Measurements from ENCODE around the gene DNAH12.
"Not testable (repeated sequence)": the region's sequence is repeated elsewhere in the genome, so short reads cannot be mapped to it uniquely, and the experiment has no call there.

DNAH12 gene

DNA sequence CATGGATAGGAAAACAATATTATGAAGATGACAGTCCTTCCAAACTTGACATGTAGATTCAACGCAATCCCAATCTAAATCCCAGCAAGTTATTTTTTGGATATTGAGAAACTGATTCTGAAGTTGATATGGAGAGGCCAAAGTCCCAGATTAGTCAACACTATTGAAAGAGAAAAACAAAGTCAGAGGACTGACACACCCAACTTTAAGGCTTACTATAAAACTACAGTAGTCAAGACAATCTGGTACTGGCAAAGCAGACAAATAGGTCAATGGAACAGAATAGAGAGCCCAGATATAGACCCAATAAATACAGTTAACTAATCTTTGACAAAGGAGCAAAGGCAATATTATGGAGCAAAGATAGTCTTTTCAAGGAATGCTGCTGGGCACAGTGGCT, 132.4 kb downstream of the DNAH12 start:
- no peak for DNase-seq (ENCODE audit: low read depth)

DNA sequence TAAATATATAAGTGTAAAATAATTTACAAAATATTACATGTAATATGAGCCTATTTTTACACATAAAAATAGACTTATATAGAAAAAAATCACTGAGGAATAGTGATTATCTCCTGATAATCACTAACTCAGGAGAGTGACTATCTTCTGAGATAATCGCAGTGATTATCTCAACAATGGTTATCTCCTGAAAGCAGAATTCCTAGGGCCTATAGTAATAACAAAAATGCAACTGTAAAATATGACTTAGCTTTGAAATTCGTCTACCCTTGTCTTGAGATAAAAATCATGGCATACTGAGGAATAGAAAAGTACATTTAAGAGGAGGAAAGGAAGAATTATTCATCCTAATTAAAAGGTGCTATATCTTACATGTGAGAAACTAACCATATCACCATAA, 134.7 kb downstream of the DNAH12 start:
- no peak for DNase-seq (ENCODE audit: low read depth)

DNA sequence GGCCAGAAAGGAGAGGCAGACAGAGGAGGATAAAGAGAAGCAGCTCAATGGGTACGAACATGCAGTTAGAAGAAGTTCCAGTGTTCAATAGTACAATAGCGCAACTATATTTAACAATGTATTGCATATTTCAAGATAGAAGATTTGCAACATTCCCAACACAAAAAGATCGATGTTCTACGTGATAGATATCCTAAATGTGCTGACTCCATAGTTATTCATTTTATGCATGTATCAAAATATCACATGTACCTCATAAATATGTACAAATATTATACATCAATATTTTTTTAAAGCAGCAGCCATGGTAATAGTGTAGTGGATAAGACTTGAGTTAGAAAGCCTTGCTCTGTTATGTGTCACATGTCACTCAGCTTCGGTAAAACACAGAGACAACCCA, 141.5 kb downstream of the DNAH12 start:
- no peak for DNase-seq (ENCODE audit: low read depth)

DNA sequence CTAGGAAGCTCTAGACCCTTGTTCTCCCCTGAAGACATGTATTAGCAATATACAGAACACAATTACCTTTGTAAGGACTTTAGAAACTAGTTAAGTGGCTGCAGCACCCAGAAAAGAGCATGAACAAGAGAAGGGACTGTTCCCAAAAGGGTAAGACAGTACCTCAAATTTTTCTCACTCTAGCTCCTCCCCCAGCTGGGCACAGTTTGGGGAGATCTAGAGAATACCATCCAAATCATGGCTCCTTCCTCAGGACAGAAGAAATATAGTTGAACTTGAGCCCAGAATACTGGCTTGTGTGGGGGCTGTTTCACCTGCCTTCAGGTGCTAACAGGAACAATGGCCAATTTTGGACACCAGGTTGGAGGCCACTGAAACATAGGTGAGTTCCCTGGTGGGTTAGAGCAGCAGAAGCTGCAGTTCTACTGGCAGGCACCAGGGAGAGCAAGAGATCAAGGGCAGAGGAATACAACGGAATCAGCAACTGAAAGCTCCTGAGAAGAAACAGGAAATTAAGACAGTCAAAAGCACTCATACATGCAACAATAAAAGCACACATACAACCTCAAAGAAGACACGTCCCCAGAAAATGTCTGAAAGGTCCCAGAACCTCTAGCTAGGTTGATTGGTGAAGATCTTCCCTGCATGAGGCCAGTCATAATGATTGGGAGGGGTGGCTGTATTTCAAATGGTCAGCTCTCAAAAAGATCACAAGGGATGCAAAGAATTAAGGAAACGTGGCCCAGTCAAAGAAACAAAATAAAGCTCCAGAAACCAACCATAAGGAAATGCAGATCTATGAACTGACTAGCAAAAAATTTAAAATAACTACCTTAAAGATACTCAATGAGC, 146.7 kb downstream of the DNAH12 start:
- DNase-seq (ENCODE audit: low read depth), result peak; percentile 23

DNA sequence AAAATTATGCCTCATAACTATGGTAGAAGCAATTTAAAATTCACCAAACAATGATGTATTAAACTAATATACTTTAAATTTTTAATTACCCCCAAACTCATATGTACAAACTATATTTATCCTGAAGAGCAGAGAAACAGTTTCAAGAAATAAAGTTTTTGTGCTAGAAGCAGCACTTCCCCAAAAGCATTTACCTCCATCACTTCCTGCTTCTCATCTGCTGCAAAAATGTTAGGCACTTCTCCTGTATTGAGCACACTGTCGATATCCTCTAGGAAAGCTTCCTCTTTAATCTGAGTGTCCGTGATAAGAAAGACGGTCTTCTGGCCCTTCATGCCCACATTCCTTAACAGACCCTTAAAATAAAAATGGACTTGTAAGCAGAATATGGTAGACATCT, 150.2 kb downstream of the DNAH12 start:
- no peak for DNase-seq (ENCODE audit: low read depth)

DNA sequence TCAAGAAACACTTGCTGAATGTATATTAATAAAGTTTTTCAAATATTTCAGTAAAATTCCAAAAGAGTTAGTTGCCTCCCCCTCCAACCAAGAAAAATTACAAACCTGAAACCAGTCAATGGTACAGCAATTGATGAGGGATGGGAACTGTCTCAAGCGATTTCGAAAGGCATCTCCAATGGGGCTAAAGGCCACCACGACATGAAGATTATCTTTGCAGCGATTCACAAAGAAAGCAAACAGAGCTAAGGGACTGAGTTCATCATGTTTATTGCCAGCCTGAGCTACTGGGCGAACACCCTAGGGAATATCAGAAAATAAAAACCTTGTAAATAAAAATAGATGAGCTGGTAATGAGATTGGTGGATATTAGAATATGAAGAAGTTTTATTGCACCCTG, 152.4 kb downstream of the DNAH12 start:
- DNase-seq (ENCODE audit: low read depth), result no peak

DNA sequence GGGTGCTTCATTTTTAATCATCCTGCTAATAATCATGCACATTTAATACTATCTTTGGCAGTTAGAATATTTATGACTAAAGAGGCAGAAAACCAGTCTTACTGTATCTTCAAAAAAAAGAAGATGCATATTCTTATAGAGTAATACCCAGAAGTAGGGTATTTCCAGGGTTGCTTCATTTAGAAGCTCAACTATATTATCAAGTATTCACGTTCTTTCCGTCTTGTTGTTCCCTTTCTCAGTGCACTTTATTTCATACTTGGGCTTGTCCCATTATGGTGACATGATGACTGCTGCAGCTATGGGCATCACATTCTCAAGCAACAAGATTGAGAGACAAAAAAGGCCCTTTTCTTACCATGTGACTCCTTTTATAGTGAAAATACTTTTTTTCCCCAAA, 154.9 kb downstream of the DNAH12 start:
- DNase-seq (ENCODE audit: low read depth), result no peak

DNA sequence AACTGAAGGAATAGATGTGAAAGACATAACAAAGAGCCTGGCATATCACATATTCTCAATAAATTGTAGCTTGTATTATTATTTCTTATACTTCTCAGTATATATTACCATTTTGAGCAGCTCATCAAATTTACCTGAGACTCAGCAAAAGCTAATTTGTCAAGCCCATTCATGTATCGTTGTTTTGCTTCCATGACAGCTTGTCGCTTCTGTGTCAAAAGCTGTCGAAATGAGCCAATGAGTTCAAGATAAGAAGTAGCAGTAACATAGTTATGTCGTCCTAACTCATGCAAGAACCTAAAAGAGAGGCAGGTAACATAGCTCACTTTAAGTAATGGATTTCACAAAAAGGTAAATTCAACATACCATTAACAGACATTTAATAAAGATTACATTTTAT, 157.8 kb downstream of the DNAH12 start:
- DNase-seq (ENCODE audit: low read depth), result no peak

DNA sequence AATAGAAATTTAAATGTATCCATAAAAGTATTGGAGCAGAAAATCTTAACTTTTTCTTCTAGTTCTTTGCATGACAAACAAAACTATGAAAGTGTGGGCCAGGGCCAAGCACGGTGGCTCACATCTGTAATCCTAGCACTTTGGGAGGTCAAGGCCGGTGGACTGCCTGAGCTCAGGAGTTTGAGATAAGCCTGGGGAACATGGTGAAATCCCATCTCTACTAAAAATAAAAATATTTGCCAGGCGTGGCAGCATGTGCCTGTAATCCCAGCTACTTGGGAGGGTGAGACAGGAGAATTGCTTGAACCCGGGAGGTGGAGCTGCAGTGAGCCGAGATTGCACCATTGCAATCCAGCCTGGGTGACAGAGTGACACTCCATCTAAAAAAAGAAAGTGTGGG, 158.6 kb downstream of the DNAH12 start:
- no peak for DNase-seq (ENCODE audit: low read depth)

DNA sequence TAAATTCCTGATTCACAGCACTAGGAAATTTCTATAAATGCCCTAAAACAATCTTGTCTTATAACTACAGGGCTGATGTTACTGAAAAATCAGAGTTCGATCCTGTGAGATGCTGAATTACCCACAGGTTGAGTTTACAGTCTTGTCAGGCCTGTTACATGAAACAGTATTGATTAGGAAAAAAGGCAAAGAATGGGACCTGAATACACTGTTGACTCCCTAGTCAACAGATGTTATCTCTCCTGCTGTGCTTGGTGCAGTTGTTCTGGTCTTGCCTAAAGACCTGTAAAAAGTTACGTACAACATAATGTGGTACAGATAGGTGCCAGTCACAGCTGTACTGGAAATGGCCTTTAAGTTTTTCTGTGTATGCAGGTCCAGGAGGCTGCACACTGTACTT, 160.3 kb downstream of the DNAH12 start:
- DNase-seq (ENCODE audit: low read depth), result no peak

DNA sequence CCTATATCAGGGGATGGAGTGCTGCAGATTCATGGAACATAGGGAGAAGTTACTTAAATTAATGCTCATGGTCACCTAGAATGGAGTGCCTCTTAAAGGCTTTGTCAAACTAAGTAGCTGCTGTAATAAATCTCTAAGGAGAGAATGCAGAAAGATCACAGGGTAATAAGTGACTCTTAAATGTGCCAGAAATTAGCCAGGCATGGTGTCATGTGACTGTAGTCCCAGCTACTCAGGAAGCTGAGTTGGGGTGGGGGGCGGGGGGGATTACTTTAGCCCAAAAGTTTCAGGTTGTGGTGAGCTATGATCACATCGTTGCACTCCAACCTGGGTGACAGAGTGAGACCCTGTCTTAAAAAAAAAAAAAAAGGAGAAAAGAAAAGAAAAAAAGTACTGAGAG, 160.7 kb downstream of the DNAH12 start:
- no peak for DNase-seq (ENCODE audit: low read depth)

DNA sequence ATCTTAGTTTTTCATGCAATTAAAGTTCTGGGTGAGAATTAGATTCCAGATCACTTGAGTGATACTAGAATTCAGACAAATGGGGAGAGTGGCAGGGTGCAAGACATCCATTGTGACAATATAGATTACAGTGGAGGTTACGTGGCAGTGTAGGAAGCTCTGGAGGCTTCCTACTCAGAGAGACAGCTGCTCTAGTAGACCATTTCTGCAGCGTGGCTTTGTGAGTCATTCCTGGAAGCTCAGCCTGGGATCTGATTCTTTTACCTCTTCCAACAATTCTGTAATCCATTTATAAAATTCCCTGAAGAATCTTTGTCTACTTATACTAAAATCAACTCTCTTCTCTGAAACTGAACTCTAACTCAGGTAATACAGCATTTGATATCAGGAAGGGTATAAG, 161.2 kb downstream of the DNAH12 start:
- no peak for DNase-seq (ENCODE audit: low read depth)

DNA sequence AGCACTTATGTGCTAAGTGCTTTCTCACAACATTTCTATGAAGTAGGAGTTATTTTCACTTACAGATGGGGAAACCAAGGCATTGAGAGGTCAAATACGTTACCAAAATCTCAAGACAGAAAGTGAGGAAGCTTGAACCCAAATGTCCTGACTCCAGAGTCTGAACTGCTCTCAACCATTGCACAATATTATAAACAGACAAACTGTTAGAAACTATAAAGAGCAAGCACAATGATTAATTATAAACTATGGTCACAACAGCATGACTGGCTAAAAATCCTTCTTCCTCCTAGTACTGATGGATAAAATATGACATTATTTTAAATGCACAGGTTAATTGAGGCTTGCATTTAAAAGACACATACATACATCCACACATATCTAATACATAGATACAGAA, 173.8 kb downstream of the DNAH12 start:
- DNase-seq (ENCODE audit: low read depth), result no peak

DNA sequence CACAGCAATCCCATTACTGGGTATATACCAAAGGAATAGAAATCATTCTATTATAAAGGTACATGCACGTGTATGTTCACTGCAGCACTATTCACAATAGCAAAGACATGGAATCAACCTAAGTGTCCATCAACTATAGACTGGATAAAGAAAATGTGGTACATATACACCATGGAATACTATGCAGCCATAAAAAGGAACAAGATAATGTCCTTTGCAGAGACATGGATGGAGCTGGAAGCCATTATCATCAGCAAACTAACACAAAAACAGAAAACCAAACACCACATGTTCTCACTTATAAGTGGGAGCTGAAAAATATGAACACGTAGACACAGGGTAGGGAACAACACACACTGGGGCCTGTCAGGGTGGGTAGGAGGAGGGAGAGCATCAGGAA, 179.1 kb downstream of the DNAH12 start:
- DNase-seq (ENCODE audit: low read depth), result not testable (repeated sequence)

DNA sequence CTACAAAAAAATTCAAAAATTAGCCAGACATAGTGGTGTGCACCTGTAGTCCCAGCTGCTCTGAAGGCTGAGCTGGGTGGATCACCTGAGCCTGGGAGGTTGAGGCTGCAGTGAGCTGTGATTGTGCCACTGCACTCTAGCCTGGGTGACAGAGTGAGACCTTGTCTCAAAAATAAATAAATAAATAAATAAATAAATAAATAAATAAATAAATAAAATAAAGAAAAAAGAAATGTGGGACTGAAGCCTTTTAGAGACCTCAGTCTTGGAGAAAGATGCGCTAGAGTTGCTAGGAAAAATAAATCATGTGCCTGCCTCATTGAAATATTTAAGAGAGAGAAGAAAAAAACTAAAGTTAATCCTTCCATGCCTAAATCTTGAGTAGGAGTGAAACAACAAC, 187.9 kb downstream of the DNAH12 start:
- DNase-seq (ENCODE audit: low read depth), result not testable (repeated sequence)

DNA sequence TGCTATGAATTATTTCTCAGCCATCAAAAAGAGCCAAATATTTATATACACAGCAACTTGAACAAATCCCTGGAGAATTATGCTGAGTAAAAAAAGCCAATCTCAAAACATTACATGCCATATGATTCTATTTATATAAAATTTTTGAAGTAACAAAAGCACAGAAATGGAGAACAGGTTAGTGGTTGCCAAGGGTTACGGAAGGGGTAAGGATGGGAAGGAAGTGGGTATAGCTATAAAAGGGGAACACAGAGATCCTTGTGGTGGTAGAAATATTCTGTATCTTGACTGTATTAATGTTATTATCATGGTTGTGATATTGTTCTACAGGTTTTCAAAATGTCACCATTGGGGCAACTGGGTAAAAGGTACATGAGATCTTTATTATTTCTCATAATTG, 189.4 kb downstream of the DNAH12 start:
- DNase-seq (ENCODE audit: low read depth), result no peak

DNA sequence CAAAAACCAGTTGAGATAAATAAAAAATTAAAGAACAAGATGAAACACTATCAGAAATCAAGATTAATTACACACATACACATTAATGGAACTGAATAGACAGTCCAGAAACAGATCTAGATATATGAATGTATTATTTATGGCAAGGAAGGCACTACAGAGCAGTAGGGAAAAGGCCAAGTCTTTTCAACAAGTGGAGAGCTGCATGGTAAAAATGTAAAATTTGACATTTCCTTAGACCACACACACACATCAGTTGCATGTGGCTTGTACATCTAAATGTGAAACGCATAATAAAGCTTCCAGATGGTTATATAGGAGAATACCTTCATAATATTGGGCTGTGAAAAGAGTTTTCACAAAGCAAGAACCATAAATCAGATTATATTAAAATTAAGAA, 193.9 kb downstream of the DNAH12 start:
- DNase-seq (ENCODE audit: low read depth), result no peak

DNA sequence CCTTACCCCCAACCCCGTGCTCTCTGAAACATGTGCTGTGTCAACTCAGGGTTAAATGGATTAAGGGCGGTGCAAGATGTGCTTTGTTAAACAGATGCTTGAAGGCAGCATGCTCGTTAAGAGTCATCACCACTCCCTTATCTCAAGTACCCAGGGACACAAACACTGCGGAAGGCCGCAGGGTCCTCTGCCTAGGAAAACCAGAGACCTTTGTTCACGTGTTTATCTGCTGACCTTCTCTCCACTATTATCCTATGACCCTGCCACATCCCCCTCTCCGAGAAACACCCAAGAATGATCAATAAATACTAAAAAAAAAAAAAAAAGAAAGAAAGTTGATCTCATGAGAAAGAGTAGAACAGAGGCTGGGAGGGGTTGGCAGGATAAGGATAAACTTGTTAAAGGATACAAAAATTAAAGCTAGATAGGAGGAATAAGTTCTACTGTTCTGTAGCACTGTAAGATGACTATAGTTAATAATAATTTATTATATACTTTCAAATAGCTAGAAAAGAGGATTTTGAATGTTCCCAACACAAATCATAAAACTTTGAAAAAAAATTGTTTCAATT, 205.0 kb downstream of the DNAH12 start:
- not testable (repeated sequence) for DNase-seq (ENCODE audit: low read depth)

DNA sequence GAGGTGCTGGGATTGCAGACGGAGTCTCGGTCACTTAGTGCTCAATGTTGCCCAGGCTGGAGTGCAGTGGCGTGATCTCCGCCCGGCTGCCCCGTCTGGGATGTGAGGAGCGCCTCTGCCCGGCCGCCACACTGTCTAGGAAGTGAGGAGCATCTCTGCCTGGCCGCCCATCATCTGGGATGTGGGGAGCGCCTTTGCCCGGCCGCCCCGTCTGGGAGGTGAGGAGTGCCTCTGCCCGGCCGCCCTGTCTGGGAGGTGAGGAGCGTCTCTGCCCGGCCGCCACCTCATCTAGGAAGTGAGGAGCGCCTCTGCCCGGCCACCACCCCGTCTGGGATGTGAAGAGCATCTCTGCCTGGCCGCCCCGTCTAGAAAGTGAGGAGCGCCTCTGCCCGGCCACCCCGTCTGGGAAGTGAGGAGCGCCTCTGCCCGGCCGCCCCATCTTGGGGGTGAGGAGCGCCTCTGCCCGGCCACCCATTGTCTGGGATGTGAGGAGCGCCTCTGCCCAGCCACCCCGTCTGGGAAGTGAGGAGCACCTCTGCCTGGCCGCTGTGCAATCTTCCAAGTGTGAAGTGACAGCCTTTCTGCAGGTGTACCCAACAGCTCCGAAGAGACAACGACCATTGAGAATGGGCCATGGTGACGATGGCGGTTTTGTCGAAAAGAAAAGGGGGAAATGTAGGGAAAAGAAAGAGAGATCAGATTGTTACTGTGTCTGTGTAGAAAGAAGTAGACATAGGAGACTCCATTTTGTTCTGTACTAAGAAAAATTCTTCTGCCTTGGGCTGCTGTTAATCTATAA, 205.7 kb downstream of the DNAH12 start:
- DNase-seq (ENCODE audit: low read depth), result not testable (repeated sequence)

DNA sequence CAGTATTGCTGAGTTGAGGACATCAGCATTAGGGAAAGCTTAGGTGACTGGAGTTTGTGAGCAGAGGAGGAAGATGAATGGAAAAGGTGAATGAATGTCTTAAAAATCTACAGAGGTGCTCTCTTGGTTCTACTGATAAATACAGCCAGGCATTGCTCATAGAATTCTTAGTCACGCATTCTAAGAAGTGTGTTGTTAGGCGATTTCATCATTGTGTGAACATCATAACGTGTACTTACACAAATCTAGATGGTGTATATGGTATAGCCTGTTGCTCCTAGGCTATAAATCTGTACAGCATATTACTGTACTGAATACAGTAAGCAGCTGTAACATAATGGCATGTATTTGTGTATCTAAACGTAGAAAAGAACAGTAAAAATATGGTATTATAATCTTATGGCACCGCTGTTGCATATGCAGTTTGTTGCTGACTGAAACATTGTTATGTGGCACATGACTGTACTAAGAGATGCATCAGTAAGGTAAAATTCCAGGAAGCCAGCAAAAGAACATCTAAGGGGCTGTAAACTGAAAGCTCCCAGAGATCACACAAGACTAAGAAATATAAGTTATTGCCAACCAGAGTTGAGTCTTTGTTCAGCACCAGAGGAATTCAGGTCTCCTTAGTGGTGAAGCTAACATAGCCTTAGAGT, 208.7 kb downstream of the DNAH12 start:
- no peak for DNase-seq (ENCODE audit: low read depth)

DNA sequence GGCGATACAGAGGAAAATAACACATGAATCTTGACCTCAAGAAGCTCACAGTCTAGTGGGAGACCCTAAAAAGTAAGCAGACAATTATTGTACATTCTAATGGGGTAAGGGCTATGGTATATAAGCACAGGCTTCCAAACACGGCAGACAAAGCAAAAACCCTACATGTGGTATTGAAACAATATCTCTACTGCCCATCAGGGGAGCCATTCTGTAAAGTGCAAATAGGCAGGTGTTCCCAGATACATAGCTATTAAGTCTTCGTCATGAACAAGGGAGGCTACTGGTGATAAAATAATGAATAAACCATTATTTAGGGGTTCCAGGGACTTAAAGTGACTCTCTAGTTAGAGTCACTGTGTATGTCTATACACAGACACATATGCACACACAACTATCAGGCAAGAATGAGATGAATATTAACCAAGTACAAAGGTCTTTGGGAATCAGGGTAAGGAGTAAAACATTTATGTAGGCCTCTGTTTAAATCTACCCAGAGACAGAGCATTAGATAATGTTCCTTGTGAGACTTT, 213.0 kb downstream of the DNAH12 start:
- no peak for DNase-seq (ENCODE audit: low read depth)

DNA sequence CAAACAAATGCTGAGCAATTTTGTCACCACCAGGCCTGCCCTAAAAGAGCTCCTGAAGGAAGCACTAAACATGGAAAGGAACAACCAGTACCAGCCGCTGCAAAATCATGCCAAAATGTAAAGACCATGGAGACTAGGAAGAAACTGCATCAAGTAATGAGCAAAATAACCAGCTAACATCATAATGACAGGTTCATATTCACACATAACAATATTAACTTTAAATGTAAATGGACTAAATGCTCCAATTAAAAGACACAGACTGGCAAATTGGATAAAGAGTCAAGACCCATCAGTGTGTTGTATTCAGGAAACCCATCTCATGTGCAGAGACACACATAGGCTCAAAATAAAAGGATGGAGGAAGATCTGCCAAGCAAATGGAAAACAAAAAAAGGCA, 217.6 kb downstream of the DNAH12 start:
- not testable (repeated sequence) for DNase-seq (ENCODE audit: low read depth)
